Non-pigmented ciliary epithelial cell (primary cell): Measurements from ENCODE around the gene HMGCL.
A peak's percentile ranks its signal among the peaks of the same experiment; 100 is the strongest.

Source experiments
- DNase-seq: peaks from one replicate; pipeline ENCODE4 v3.0.0-alpha.2; 2010; ENCODE audit warnings: low read depth

The HMGCL gene

GRCh38 chr1:23776217-23776616 lies 49.0 kb downstream of the HMGCL start:
- DNase-seq, result no peak

GRCh38 chr1:23774174-23774880 lies 50.9 kb downstream of the HMGCL start:
- no peak for DNase-seq

GRCh38 chr1:23772854-23773242 lies 52.4 kb downstream of the HMGCL start:
- DNase-seq, result no peak

- peak; percentile 35 for DNase-seq
Observed at GRCh38 chr1:23772049-23772853, 53.0 kb downstream of the HMGCL start.

- DNase-seq, result no peak
Observed at GRCh38 chr1:23768733-23769132, 56.5 kb downstream of the HMGCL start.

- DNase-seq, result no peak
Observed at GRCh38 chr1:23763041-23763577, 62.1 kb downstream of the HMGCL start.

- DNase-seq, result no peak
Observed at GRCh38 chr1:23759277-23759676, 66.0 kb downstream of the HMGCL start.

- DNase-seq, result no peak
Observed at GRCh38 chr1:23757812-23758211, 67.4 kb downstream of the HMGCL start.

GRCh38 chr1:23756676-23757075 lies 68.6 kb downstream of the HMGCL start:
- DNase-seq, result no peak

GRCh38 chr1:23752909-23753308 lies 72.3 kb downstream of the HMGCL start:
- DNase-seq, result no peak
